SU-DHL-6 (cell line): ENCODE data around the gene CERK.

Experiments used
- H2AFZ ChIP-seq: fragments of 200-600 bp; sonication (generic); 2 replicates; pipeline ENCODE4 v1.6.1; 2014; ENCODE audit warnings: low read depth, mild to moderate bottlenecking, moderate library complexity, mixed read lengths, antibody characterized with exemption, low read length; ENCODE audit not compliant: severe bottlenecking
- H3F3A ChIP-seq: fragments of 200-600 bp; shearing (Covaris generic); 2 replicates; pipeline ENCODE4 v1.6.0; 2016; ENCODE audit warnings: antibody characterized with exemption, mild to moderate bottlenecking; ENCODE audit not compliant: insufficient read depth
- H3K27ac ChIP-seq: fragments of 200-600 bp; sonication (generic); 2 replicates; pipeline ENCODE4 v1.5.1; 2016; ENCODE audit warnings: low read depth, mild to moderate bottlenecking, low read length, moderate library complexity, mixed read lengths
- H3K27me3 ChIP-seq: fragments of 200-600 bp; sonication (generic), shearing (Covaris generic); 2 replicates; pipeline ENCODE4 v1.6.0; 2014; ENCODE audit warnings: mild to moderate bottlenecking, low read length
- H3K36me3 ChIP-seq: fragments of 200-600 bp; sonication (generic); 2 replicates; pipeline ENCODE4 v1.6.1; 2014; ENCODE audit warnings: mild to moderate bottlenecking, low read length, mixed read lengths
- H3K4me2 ChIP-seq: fragments of 300-600, 200-600 bp; shearing (Covaris generic), sonication (generic); 2 replicates; pipeline ENCODE4 v1.6.0; 2014; ENCODE audit warnings: low read length, low read depth, mild to moderate bottlenecking; ENCODE audit not compliant: poor library complexity, severe bottlenecking
- H3K4me3 ChIP-seq: fragments of 200-600 bp; sonication (generic); 2 replicates; pipeline ENCODE4 v1.5.1; 2014; ENCODE audit warnings: antibody characterized with exemption, low read length, mild to moderate bottlenecking, mixed read lengths; ENCODE audit not compliant: insufficient read depth, poor library complexity, severe bottlenecking
- H3K79me2 ChIP-seq: fragments of 200-600 bp; sonication (generic); 2 replicates; pipeline ENCODE4 v1.6.1; 2014; ENCODE audit warnings: mild to moderate bottlenecking, low read length, moderate library complexity; ENCODE audit not compliant: insufficient read depth
- H3K9ac ChIP-seq: fragments of 200-600 bp; sonication (generic); 2 replicates; pipeline ENCODE4 v1.7.0; 2014; ENCODE audit warnings: mild to moderate bottlenecking, low read length
- H3K9me2 ChIP-seq: fragments of 200-600 bp; sonication (generic); replicated peaks from 2 replicates; pipeline ENCODE4 v1.6.1; 2014; ENCODE audit warnings: low read length; ENCODE audit not compliant: insufficient read depth
- H3K9me3 ChIP-seq: fragments of 200-600 bp; sonication (generic); 2 replicates; pipeline ENCODE4 v1.6.1; 2014; ENCODE audit warnings: low read length, mixed read lengths; ENCODE audit not compliant: insufficient read depth
- H4K20me1 ChIP-seq: fragments of 200-600 bp; sonication (generic); 2 replicates; pipeline ENCODE4 v1.6.1; 2014; ENCODE audit warnings: low read depth, mild to moderate bottlenecking, antibody characterized with exemption, low read length, moderate library complexity, mixed read lengths
- CTCF ChIP-seq: fragments of 200-600 bp; sonication (generic); IDR thresholded peaks from one replicate; pipeline ENCODE4 v1.5.1; 2017; ENCODE audit warnings: antibody characterized with exemption, mild to moderate bottlenecking, low read length, moderate library complexity; ENCODE audit not compliant: insufficient read depth, poor library complexity, severe bottlenecking
- EZH2phosphoT487 ChIP-seq: fragments of 200-600 bp; sonication (generic), shearing (Covaris generic); conservative IDR thresholded peaks from 2 replicates; pipeline ENCODE4 v1.6.1; 2018; ENCODE audit warnings: mild to moderate bottlenecking, antibody characterized with exemption, low read length, moderate library complexity, mixed read lengths

Gene CERK

GRCh38 chr22:46708766-46709330, 29.2 kb downstream of the CERK start:
- H3K9ac ChIP-seq = no peak overlapping the region
- H3K27ac ChIP-seq = no peak overlapping the region
- no peak overlapping the region for H3K4me2 ChIP-seq
- TF ChIP-seq CTCF (no peak), EZH2phosphoT487 (no peak)
- H3K36me3 ChIP-seq = no peaks in the 10 kb centered on the region
- no peaks in the 10 kb centered on the region for H3K9me3 ChIP-seq
- no peak overlapping the region for H2AFZ ChIP-seq
- no peaks in the 10 kb centered on the region for H3K79me2 ChIP-seq
- H4K20me1 ChIP-seq = no peaks in the 10 kb centered on the region
- H3K9me2 ChIP-seq = no peaks in the 10 kb centered on the region
- no peak overlapping the region for H3K4me3 ChIP-seq
- H3F3A ChIP-seq = no peaks in the 10 kb centered on the region
- no peaks in the 10 kb centered on the region for H3K27me3 ChIP-seq

GRCh38 chr22:46707827-46708570, 30.1 kb downstream of the CERK start:
- no peak overlapping the region for H3K9ac ChIP-seq
- H3K27me3 ChIP-seq = no peaks in the 10 kb centered on the region
- H3K9me2 ChIP-seq = no peaks in the 10 kb centered on the region
- no peak overlapping the region for H3K4me2 ChIP-seq
- no peak overlapping the region for H3K4me3 ChIP-seq
- H3K79me2 ChIP-seq = no peaks in the 10 kb centered on the region
- H3F3A ChIP-seq = no peaks in the 10 kb centered on the region
- H3K9me3 ChIP-seq = no peaks in the 10 kb centered on the region
- TF ChIP-seq CTCF (no peak), EZH2phosphoT487 (no peak)
- no peaks in the 10 kb centered on the region for H3K36me3 ChIP-seq
- no peak overlapping the region for H2AFZ ChIP-seq
- H3K27ac ChIP-seq = no peak overlapping the region
- H4K20me1 ChIP-seq = no peaks in the 10 kb centered on the region

- no peaks in the 10 kb centered on the region for H3K79me2 ChIP-seq
- TF ChIP-seq EZH2phosphoT487 (no peak), CTCF (no peak)
- no peak overlapping the region for H3K9ac ChIP-seq
- no peaks in the 10 kb centered on the region for H3K9me2 ChIP-seq
- H3K4me2 ChIP-seq = no peak overlapping the region
- no peak overlapping the region for H3K4me3 ChIP-seq
- H4K20me1 ChIP-seq = no peaks in the 10 kb centered on the region
- no peaks in the 10 kb centered on the region for H3K27me3 ChIP-seq
- no peaks in the 10 kb centered on the region for H3F3A ChIP-seq
- no peak overlapping the region for H2AFZ ChIP-seq
- no peaks in the 10 kb centered on the region for H3K36me3 ChIP-seq
- no peaks in the 10 kb centered on the region for H3K9me3 ChIP-seq
- H3K27ac ChIP-seq = no peak overlapping the region
Observed at GRCh38 chr22:46707305-46707704, 30.7 kb downstream of the CERK start.
